H9 (cell line): ENCODE data around the gene RALGAPA1. TPM values are rescaled to one million over a fixed set of nuclear protein-coding genes. Genes with fewer than 3 reads are reported as not detected.

Source experiments
- DNase-seq: peaks from one replicate; pipeline ENCODE4 v3.0.0-alpha.2; 2017
- H2AFZ ChIP-seq: one replicate; pipeline ENCODE4 v1.6.1; 2013; ENCODE audit warnings: mild to moderate bottlenecking, low read length, control low read depth, moderate library complexity
- H2AK5ac ChIP-seq: 2 replicates; pipeline ENCODE4 v1.6.1; 2013; ENCODE audit warnings: low read length, control low read depth, mixed read lengths; ENCODE audit not compliant: insufficient read length
- H2BK120ac ChIP-seq: one replicate; pipeline ENCODE4 v1.6.1; 2013; ENCODE audit warnings: low read depth, mild to moderate bottlenecking, low read length, control low read depth, inconsistent platforms; ENCODE audit not compliant: poor library complexity, severe bottlenecking
- H2BK12ac ChIP-seq: 2 replicates; pipeline ENCODE4 v1.6.1; 2013; ENCODE audit warnings: low read length, control low read depth, mixed read lengths, low read depth; ENCODE audit not compliant: insufficient read length
- H2BK15ac ChIP-seq: 2 replicates; pipeline ENCODE4 v1.6.1; 2013; ENCODE audit warnings: low read depth, low read length, control low read depth
- H2BK20ac ChIP-seq: one replicate; pipeline ENCODE4 v1.6.1; 2013; ENCODE audit warnings: low read depth, mild to moderate bottlenecking, low read length, control low read depth, inconsistent platforms; ENCODE audit not compliant: poor library complexity, severe bottlenecking
- H2BK5ac ChIP-seq: 2 replicates; pipeline ENCODE4 v1.6.1; 2013; ENCODE audit warnings: low read length, control low read depth, mixed read lengths; ENCODE audit not compliant: insufficient read length
- H3K14ac ChIP-seq: 2 replicates; pipeline ENCODE4 v1.6.1; 2013; ENCODE audit warnings: low read length, control low read depth; ENCODE audit not compliant: insufficient read depth
- H3K18ac ChIP-seq: 2 replicates; pipeline ENCODE4 v1.6.1; 2013; ENCODE audit warnings: low read depth, mild to moderate bottlenecking, mixed read lengths, low read length, control low read depth; ENCODE audit not compliant: insufficient read length
- H3K23ac ChIP-seq: 2 replicates; pipeline ENCODE4 v1.6.1; 2013; ENCODE audit warnings: low read length, control low read depth, mixed read lengths, low read depth; ENCODE audit not compliant: insufficient read length
- H3K23me2 ChIP-seq: 2 replicates; pipeline ENCODE4 v1.6.1; 2013; ENCODE audit warnings: low read depth, mild to moderate bottlenecking, mixed read lengths, low read length, control low read depth; ENCODE audit not compliant: insufficient read length, poor library complexity, severe bottlenecking
- H3K27ac ChIP-seq: 2 replicates; pipeline ENCODE4 v1.5.1; 2013; ENCODE audit warnings: low read length, control low read depth, mixed read lengths, low read depth; ENCODE audit not compliant: insufficient read length
- H3K27me3 ChIP-seq: 2 replicates; pipeline ENCODE4 v1.6.1; 2013; ENCODE audit warnings: low read length, control low read depth, inconsistent platforms; ENCODE audit not compliant: insufficient read depth
- H3K4ac ChIP-seq: 2 replicates; pipeline ENCODE4 v1.6.1; 2013; ENCODE audit warnings: low read depth, mild to moderate bottlenecking, control low read depth, inconsistent platforms, low read length, moderate library complexity
- H3K4me1 ChIP-seq: 2 replicates; pipeline ENCODE4 v1.6.1; 2013; ENCODE audit warnings: low read length, control low read depth, inconsistent platforms; ENCODE audit not compliant: insufficient read depth
- H3K4me2 ChIP-seq: 2 replicates; pipeline ENCODE4 v1.6.1; 2013; ENCODE audit warnings: low read length, control low read depth, mixed read lengths; ENCODE audit not compliant: insufficient read length, insufficient read depth
- H3K56ac ChIP-seq: 2 replicates; pipeline ENCODE4 v1.6.1; 2013; ENCODE audit warnings: low read depth, mild to moderate bottlenecking, mixed read lengths, low read length, control low read depth; ENCODE audit not compliant: insufficient read length
- H3K79me1 ChIP-seq: 2 replicates; pipeline ENCODE4 v1.6.1; 2013; ENCODE audit warnings: low read depth, mild to moderate bottlenecking, moderate library complexity, low read length, control low read depth, inconsistent platforms; ENCODE audit not compliant: insufficient read depth, poor library complexity, severe bottlenecking
- H3K79me2 ChIP-seq: 2 replicates; pipeline ENCODE4 v1.6.1; 2013; ENCODE audit warnings: low read length, control low read depth, inconsistent platforms; ENCODE audit not compliant: insufficient read depth
- H3K9ac ChIP-seq: 2 replicates; pipeline ENCODE4 v1.6.1; 2013; ENCODE audit warnings: low read length, control low read depth, mixed read lengths; ENCODE audit not compliant: insufficient read length; ENCODE audit errors: extremely low read depth
- H3K9me3 ChIP-seq: one replicate; pipeline ENCODE4 v1.6.1; 2013; ENCODE audit warnings: low read depth, low read length, inconsistent platforms; ENCODE audit not compliant: control insufficient read depth
- H3T11ph ChIP-seq: one replicate; pipeline ENCODE4 v1.6.1; 2013; ENCODE audit warnings: mild to moderate bottlenecking, low read length, control low read depth, inconsistent platforms
- H4K20me1 ChIP-seq: one replicate; pipeline ENCODE4 v1.6.1; 2013; ENCODE audit not compliant: control insufficient read depth, insufficient read length, insufficient read depth
- H4K5ac ChIP-seq: 2 replicates; pipeline ENCODE4 v1.6.1; 2013; ENCODE audit warnings: low read depth, mild to moderate bottlenecking, mixed read lengths, low read length, control low read depth; ENCODE audit not compliant: insufficient read length
- H4K8ac ChIP-seq: replicated peaks from 2 replicates; pipeline ENCODE4 v1.6.1; 2013; ENCODE audit warnings: low read length, control low read depth, mixed read lengths, low read depth; ENCODE audit not compliant: insufficient read length
- H4K91ac ChIP-seq: 2 replicates; pipeline ENCODE4 v1.6.1; 2013; ENCODE audit warnings: low read depth, mild to moderate bottlenecking, moderate library complexity, mixed read lengths, low read length, control low read depth; ENCODE audit not compliant: insufficient read length
- H3K27ac Mint-ChIP-seq, 3 experiments: 2 replicates in 2 of 3; 3 replicates in 1 of 3; pipeline ENCODE4 v1.8.0; 2020 to 2021; ENCODE audit warnings: mixed read lengths in 3 of 3, mild to moderate bottlenecking in 1 of 3, moderate library complexity in 1 of 3
- H3K27me3 Mint-ChIP-seq: 2 replicates; pipeline ENCODE4 v1.8.0; 2021; ENCODE audit warnings: low read depth, mild to moderate bottlenecking, moderate library complexity, mixed read lengths
- H3K36me3 Mint-ChIP-seq, 3 experiments: 2 replicates in 2 of 3; 3 replicates in 1 of 3; pipeline ENCODE4 v1.8.0; 2020 to 2021; ENCODE audit warnings: low read depth in 3 of 3, mixed read lengths in 3 of 3; ENCODE audit not compliant: insufficient read depth in 1 of 3
- H3K4me1 Mint-ChIP-seq, 2 experiments: 2 replicates each; pipeline ENCODE4 v1.8.0; 2020; ENCODE audit warnings: mixed read lengths in 2 of 2
- H3K4me3 Mint-ChIP-seq, 2 experiments: 2 replicates in 1 of 2; 3 replicates in 1 of 2; pipeline ENCODE4 v1.8.0; 2020 to 2021; ENCODE audit warnings: mild to moderate bottlenecking in 2 of 2, mixed read lengths in 2 of 2, moderate library complexity in 1 of 2
- H3K9me3 Mint-ChIP-seq, 2 experiments: 2 replicates in 1 of 2; 3 replicates in 1 of 2; pipeline ENCODE4 v1.8.0; 2020; ENCODE audit warnings: mild to moderate bottlenecking in 2 of 2, mixed read lengths in 2 of 2, moderate library complexity in 1 of 2
- CTCF ChIP-seq: fragments of 200-600 bp; sonication (generic); conservative IDR thresholded peaks from 3 replicates; pipeline ENCODE4 v1.8.0; 2021; ENCODE audit warnings: antibody characterized with exemption, mild to moderate bottlenecking
- whole genome bisulfite sequencing: extraction: QIAGEN DNeasy Blood & Tissue Kit; methylation state at CpG from one replicate; pipeline ENCODE4 v1.1.7; 2013; ENCODE audit warnings: missing lambda C conversion rate, low lambda C conversion rate, mixed read lengths; ENCODE audit not compliant: insufficient read length; ENCODE audit errors: extremely low coverage; 5-methylcytosine and 5-hydroxymethylcytosine counted together
- total RNA-seq: library from RNA; stranded (reverse); gene quantifications from 2 replicates; pipeline ENCODE4 v1.2.1, GENCODE V29; 2021

The RALGAPA1 gene
- total RNA-seq, 1 experiment from 2014 or later, result 29.8 TPM

- Histone ChIP-seq H3K4me2 (no peak overlapping the region), H3K18ac (no peak overlapping the region), H2BK15ac (no peak overlapping the region), H3K79me2 (no peaks in the 10 kb centered on the region), H2BK5ac (no peak overlapping the region), H4K91ac (no peak overlapping the region), H4K5ac (no peak overlapping the region), H3K4ac (no peak overlapping the region), H2AK5ac (no peak overlapping the region), H3K9ac (no peak overlapping the region), H4K20me1 (no peaks in the 10 kb centered on the region), H2BK20ac (no peak overlapping the region), H3K23me2 (no peaks in the 10 kb centered on the region), H4K8ac (no peak overlapping the region), H3K27me3 (no peaks in the 10 kb centered on the region), H3K14ac (no peak overlapping the region), H3K79me1 (no peaks in the 10 kb centered on the region), H3K27ac (no peak overlapping the region), H3K56ac (no peak overlapping the region), H3T11ph (no peak overlapping the region), H3K23ac (no peak overlapping the region), H2AFZ (no peak overlapping the region), H3K9me3 (no peaks in the 10 kb centered on the region), H2BK12ac (no peak overlapping the region), H3K4me1 (no peaks in the 10 kb centered on the region), H2BK120ac (no peak overlapping the region)
- peaks cover 0 to 4% of the 10 kb centered on the region in 2 experiments; a peak in 2 of 4 replicates for H3K4me1 Mint-ChIP-seq
- DNase-seq, result no peak
- H3K27ac Mint-ChIP-seq, result peak overlapping the region in 1 of 3 experiments; percentile 23; a peak in 1 of 7 replicates
- peaks cover 0 to 6% (median 3%) of the 10 kb centered on the region in 3 experiments; a peak in 4 of 7 replicates for H3K36me3 Mint-ChIP-seq
- H3K27me3 Mint-ChIP-seq, result no peaks in the 10 kb centered on the region
- no peaks in the 10 kb centered on the region for H3K9me3 Mint-ChIP-seq
- no peak for TF ChIP-seq CTCF
- no CpG with 5 or more reads among the region's 3 CpGs for WGBS
- H3K4me3 Mint-ChIP-seq, result no peak overlapping the region
Observed at GRCh38 chr14:35741345-35742031, 67.6 kb downstream of the RALGAPA1 start.
